GM23338 (cell line): Measurements from ENCODE around the gene DPYSL3. TPM values are rescaled to one million over a fixed set of nuclear protein-coding genes. Genes with fewer than 3 reads are reported as not detected.

Experiments
- ATAC-seq: fragments of 200-7000 bp; cut with Tn5 transposase; 3 replicates; pipeline ENCODE4 v1.9.1; 2020
- DNase-seq: peaks from one replicate; pipeline ENCODE4 v3.0.0-alpha.2; 2015; ENCODE audit warnings: low spot score
- H2AFZ ChIP-seq: fragments of 200-600 bp; sonication (generic); 2 replicates; pipeline ENCODE4 v1.8.0; 2016; ENCODE audit warnings: antibody characterized with exemption, mild to moderate bottlenecking, moderate library complexity
- H3F3A ChIP-seq: fragments of 200-600 bp; sonication (generic); replicated peaks from 2 replicates; pipeline ENCODE4 v1.8.0; 2017; ENCODE audit warnings: antibody characterized with exemption, mixed run types, low read depth
- H3K27ac ChIP-seq: fragments of 200-600 bp; sonication (generic); 2 replicates; pipeline ENCODE4 v1.6.1; 2016; ENCODE audit warnings: low read depth
- H3K27me3 ChIP-seq: fragments of 200-600 bp; sonication (generic); 2 replicates; pipeline ENCODE4 v1.8.0; 2016; ENCODE audit warnings: mild to moderate bottlenecking, mixed run types, moderate library complexity; ENCODE audit not compliant: insufficient read depth
- H3K36me3 ChIP-seq: fragments of 200-600 bp; sonication (generic); 2 replicates; pipeline ENCODE4 v1.8.0; 2016; ENCODE audit warnings: mild to moderate bottlenecking; ENCODE audit not compliant: insufficient read depth
- H3K4me1 ChIP-seq: fragments of 200-600 bp; sonication (generic); 2 replicates; pipeline ENCODE4 v1.8.0; 2016; ENCODE audit warnings: mild to moderate bottlenecking, moderate library complexity; ENCODE audit not compliant: insufficient read depth
- H3K4me2 ChIP-seq: fragments of 200-600 bp; sonication (generic); 2 replicates; pipeline ENCODE4 v1.7.1; 2017; ENCODE audit warnings: mixed run types
- H3K4me3 ChIP-seq: fragments of 200-600 bp; sonication (generic); 2 replicates; pipeline ENCODE4 v1.6.1; 2016; ENCODE audit warnings: mixed run types
- H3K79me2 ChIP-seq: fragments of 200-600 bp; sonication (generic); replicated peaks from 2 replicates; pipeline ENCODE4 v1.8.0; 2017; ENCODE audit warnings: mild to moderate bottlenecking; ENCODE audit not compliant: insufficient read depth
- H3K9me2 ChIP-seq: fragments of 200-600 bp; sonication (generic); 2 replicates; pipeline ENCODE4 v1.8.0; 2017; ENCODE audit not compliant: insufficient read depth
- H4K20me1 ChIP-seq: fragments of 200-600 bp; sonication (generic); replicated peaks from 2 replicates; pipeline ENCODE4 v1.8.0; 2017; ENCODE audit warnings: mild to moderate bottlenecking; ENCODE audit not compliant: insufficient read depth
- H3K27ac Mint-ChIP-seq: 2 replicates; pipeline ENCODE4 v1.8.0; 2020; ENCODE audit warnings: inconsistent platforms, mild to moderate bottlenecking, moderate library complexity, mixed read lengths
- H3K27me3 Mint-ChIP-seq: 3 replicates; pipeline ENCODE4 v1.8.0; 2022; ENCODE audit warnings: low read depth, mild to moderate bottlenecking, moderate library complexity, mixed read lengths, inconsistent platforms; ENCODE audit not compliant: insufficient read depth, poor library complexity
- H3K36me3 Mint-ChIP-seq: 3 replicates; pipeline ENCODE4 v1.8.0; 2021; ENCODE audit warnings: low read depth, mild to moderate bottlenecking, inconsistent platforms, moderate library complexity, mixed read lengths
- H3K4me1 Mint-ChIP-seq: 3 replicates; pipeline ENCODE4 v1.8.0; 2020; ENCODE audit warnings: mild to moderate bottlenecking, inconsistent platforms, mixed read lengths
- H3K4me3 Mint-ChIP-seq: 3 replicates; pipeline ENCODE4 v1.8.0; 2021; ENCODE audit warnings: moderate library complexity, mild to moderate bottlenecking, inconsistent platforms, mixed read lengths
- H3K9me3 Mint-ChIP-seq: 3 replicates; pipeline ENCODE4 v1.8.0; 2020; ENCODE audit warnings: moderate library complexity, mild to moderate bottlenecking, inconsistent platforms, mixed read lengths
- CREB1 ChIP-seq: fragments of 250-450 bp; sonication (Bioruptor Pico); IDR thresholded peaks from 2 replicates; pipeline ENCODE4 v1.5.0; 2020; ENCODE audit warnings: low read depth, mild to moderate bottlenecking, moderate library complexity
- ETS1 ChIP-seq: IDR thresholded peaks from 2 replicates; pipeline ENCODE4 v1.6.1; 2016; ENCODE audit warnings: antibody characterized with exemption
- EZH2 ChIP-seq: fragments of 200-600 bp; sonication (generic); IDR thresholded peaks from one replicate; pipeline ENCODE4 v1.8.0; 2017; ENCODE audit warnings: antibody characterized with exemption, mild to moderate bottlenecking, low read depth; ENCODE audit not compliant: unreplicated experiment
- JUNB ChIP-seq: IDR thresholded peaks from one replicate; pipeline ENCODE4 v1.6.1; 2016; ENCODE audit warnings: antibody characterized with exemption; ENCODE audit not compliant: unreplicated experiment
- NANOG ChIP-seq: IDR thresholded peaks from 2 replicates; pipeline ENCODE4 v1.6.1; 2016; ENCODE audit warnings: antibody characterized with exemption, borderline replicate concordance
- POLR2AphosphoS5 ChIP-seq: IDR thresholded peaks from 2 replicates; pipeline ENCODE4 v1.6.1; 2016; ENCODE audit warnings: antibody characterized with exemption, low read depth
- STAT1 ChIP-seq: IDR thresholded peaks from one replicate; pipeline ENCODE4 v1.6.1; 2016; ENCODE audit warnings: antibody characterized with exemption; ENCODE audit not compliant: unreplicated experiment
- ZNF114 ChIP-seq: fragments of 250-450 bp; sonication (Bioruptor Pico); IDR thresholded peaks from 2 replicates; pipeline ENCODE4 v1.5.0; 2020; ENCODE audit warnings: mild to moderate bottlenecking, moderate library complexity
- ZNF331 ChIP-seq: fragments of 250-450 bp; sonication (Bioruptor Pico); IDR thresholded peaks from 2 replicates; pipeline ENCODE4 v1.5.0; 2020; ENCODE audit warnings: low read depth, mild to moderate bottlenecking, moderate library complexity
- polyA plus RNA-seq: library from polyadenylated mRNA; unstranded; fragments of >200 nt; fragmentation: Nextera tagmentation; extraction: Ambion mirVana; gene quantifications from 2 replicates; pipeline ENCODE4 v1.2.1, GENCODE V29; 2016
- total RNA-seq: library from RNA; depleted of rRNA; stranded (reverse); fragments of >200 nt; shearing (Covaris generic); gene quantifications from 2 replicates; pipeline ENCODE4 v1.2.3, GENCODE V29; 2014
- TF ChIP-seq, protein P1 (sequence below), 2 experiments: fragments of 200-600 bp in 1 of 2; sonication (generic) in 1 of 2; conservative IDR thresholded peaks; 2 replicates each; pipeline versions ENCODE4 v1.5.1 to v1.6.1; 2016 to 2017; ENCODE audit warnings: antibody characterized with exemption in 2 of 2, low read depth in 2 of 2, mild to moderate bottlenecking in 2 of 2, moderate library complexity in 1 of 2
- TF ChIP-seq, protein P2 (sequence below): IDR thresholded peaks from one replicate; pipeline ENCODE4 v1.6.1; 2018; ENCODE audit warnings: antibody characterized with exemption; ENCODE audit not compliant: unreplicated experiment

The DPYSL3 gene
- total and polyA plus RNA-seq, 2 experiments from 2014 or later: 97.6 to 455 TPM

DNA sequence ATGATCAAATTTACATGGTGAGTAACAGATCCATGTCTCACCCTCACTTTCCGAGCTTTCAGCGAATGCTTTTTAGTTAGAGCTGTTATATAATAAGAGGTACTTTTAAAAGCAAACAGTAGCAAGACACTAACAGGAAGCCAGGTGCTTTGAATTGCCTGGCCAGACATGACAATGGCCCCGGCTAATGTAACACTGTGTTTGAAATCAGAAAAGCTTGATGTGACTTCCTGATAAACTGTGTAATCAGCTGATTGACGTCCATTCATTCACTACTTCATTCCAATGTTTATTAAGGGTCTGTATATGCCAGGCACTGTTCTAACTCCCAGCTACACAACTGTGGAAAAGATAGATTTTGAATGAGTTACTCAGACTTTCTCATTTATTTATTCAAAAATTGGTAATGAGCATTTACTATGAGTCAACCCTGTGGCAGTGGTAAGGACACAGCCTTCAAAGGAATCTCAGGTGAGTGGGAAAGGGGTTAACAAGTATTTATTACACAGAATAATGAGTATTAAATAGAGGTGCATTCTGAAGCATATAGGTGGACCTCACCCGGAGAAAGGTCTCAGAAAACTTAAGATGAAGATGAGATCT lies 26.6 kb downstream of the DPYSL3 start:
- no peaks in the 10 kb centered on the region for H3K36me3 ChIP-seq
- no peaks in the 10 kb centered on the region for H4K20me1 ChIP-seq
- H3K4me3 ChIP-seq: 0 out of 2 replicates have a peak overlapping the region, but pooled peaks have one; percentile 1
- H3K4me1 ChIP-seq: peaks cover 73% of the 10 kb centered on the region
- H3K79me2 ChIP-seq: peaks cover 68% of the 10 kb centered on the region
- no peak overlapping the region for H2AFZ ChIP-seq
- H3K27ac ChIP-seq: 0 out of 2 replicates have a peak overlapping the region, but pooled peaks have one; percentile 28
- H3K4me3 Mint-ChIP-seq: no peak overlapping the region
- no peak for TF ChIP-seq CREB1
- DNase-seq (no peak), ATAC-seq (no peak)
- H3K27me3 ChIP-seq: no peaks in the 10 kb centered on the region
- no peaks in the 10 kb centered on the region for H3K36me3 Mint-ChIP-seq
- H3K9me2 ChIP-seq: no peaks in the 10 kb centered on the region
- no peaks in the 10 kb centered on the region for H3K9me3 Mint-ChIP-seq
- H3F3A ChIP-seq: no peaks in the 10 kb centered on the region; the same call in none of the 2 replicates
- no peaks in the 10 kb centered on the region for H3K27me3 Mint-ChIP-seq
- H3K4me1 Mint-ChIP-seq: peaks cover 61% of the 10 kb centered on the region
- no peak overlapping the region for H3K27ac Mint-ChIP-seq
- peak overlapping the region; percentile 31 for H3K4me2 ChIP-seq

- no peak for TF ChIP-seq NANOG
- Histone ChIP-seq H3K79me2 (peaks cover 74% of the 10 kb centered on the region), H3K27me3 (no peaks in the 10 kb centered on the region), H3K4me1 (peaks cover 73% of the 10 kb centered on the region), H4K20me1 (no peaks in the 10 kb centered on the region), H3K27ac (no peak overlapping the region), H3K36me3 (no peaks in the 10 kb centered on the region), H3F3A (no peaks in the 10 kb centered on the region; the same call in none of the 2 replicates), H2AFZ (no peak overlapping the region), H3K4me2 (peak overlapping the region; percentile 31), H3K4me3 (0 out of 2 replicates have a peak overlapping the region, but pooled peaks have one; percentile 1), H3K9me2 (no peaks in the 10 kb centered on the region)
- no peaks in the 10 kb centered on the region for H3K9me3 Mint-ChIP-seq
- no peak overlapping the region for H3K4me3 Mint-ChIP-seq
- ATAC-seq (no peak), DNase-seq (no peak)
- H3K27ac Mint-ChIP-seq: no peak overlapping the region; the same call in 1 of the 2 replicates
- no peaks in the 10 kb centered on the region for H3K36me3 Mint-ChIP-seq
- H3K27me3 Mint-ChIP-seq: no peaks in the 10 kb centered on the region
- peaks cover 62% of the 10 kb centered on the region for H3K4me1 Mint-ChIP-seq
Measured at GRCh38 chr5:147482706-147483180, 27.1 kb downstream of the DPYSL3 start.

GRCh38 chr5:147481874-147482705 lies 27.8 kb downstream of the DPYSL3 start:
- no peaks in the 10 kb centered on the region for H3K9me3 Mint-ChIP-seq
- no peak overlapping the region for H3K4me3 ChIP-seq
- no peak overlapping the region for H3K27ac Mint-ChIP-seq
- H3K4me3 Mint-ChIP-seq: no peak overlapping the region
- peaks cover 78% of the 10 kb centered on the region for H3K79me2 ChIP-seq
- no peaks in the 10 kb centered on the region for H3K27me3 ChIP-seq
- H3K27ac ChIP-seq: no peak overlapping the region
- H2AFZ ChIP-seq: no peak overlapping the region
- no peaks in the 10 kb centered on the region; the same call in none of the 2 replicates for H3F3A ChIP-seq
- peaks cover 59% of the 10 kb centered on the region for H3K4me1 Mint-ChIP-seq
- peak overlapping the region; percentile 31; the same call in 1 of the 2 replicates for H3K4me2 ChIP-seq
- no peaks in the 10 kb centered on the region for H4K20me1 ChIP-seq
- H3K9me2 ChIP-seq: no peaks in the 10 kb centered on the region
- H3K4me1 ChIP-seq: peaks cover 69% of the 10 kb centered on the region
- DNase-seq (no peak), ATAC-seq (no peak)
- no peaks in the 10 kb centered on the region for H3K36me3 ChIP-seq
- no peaks in the 10 kb centered on the region; the same call in 2 of the 3 replicates for H3K36me3 Mint-ChIP-seq
- no peaks in the 10 kb centered on the region for H3K27me3 Mint-ChIP-seq
- TF ChIP-seq, protein P1, sequence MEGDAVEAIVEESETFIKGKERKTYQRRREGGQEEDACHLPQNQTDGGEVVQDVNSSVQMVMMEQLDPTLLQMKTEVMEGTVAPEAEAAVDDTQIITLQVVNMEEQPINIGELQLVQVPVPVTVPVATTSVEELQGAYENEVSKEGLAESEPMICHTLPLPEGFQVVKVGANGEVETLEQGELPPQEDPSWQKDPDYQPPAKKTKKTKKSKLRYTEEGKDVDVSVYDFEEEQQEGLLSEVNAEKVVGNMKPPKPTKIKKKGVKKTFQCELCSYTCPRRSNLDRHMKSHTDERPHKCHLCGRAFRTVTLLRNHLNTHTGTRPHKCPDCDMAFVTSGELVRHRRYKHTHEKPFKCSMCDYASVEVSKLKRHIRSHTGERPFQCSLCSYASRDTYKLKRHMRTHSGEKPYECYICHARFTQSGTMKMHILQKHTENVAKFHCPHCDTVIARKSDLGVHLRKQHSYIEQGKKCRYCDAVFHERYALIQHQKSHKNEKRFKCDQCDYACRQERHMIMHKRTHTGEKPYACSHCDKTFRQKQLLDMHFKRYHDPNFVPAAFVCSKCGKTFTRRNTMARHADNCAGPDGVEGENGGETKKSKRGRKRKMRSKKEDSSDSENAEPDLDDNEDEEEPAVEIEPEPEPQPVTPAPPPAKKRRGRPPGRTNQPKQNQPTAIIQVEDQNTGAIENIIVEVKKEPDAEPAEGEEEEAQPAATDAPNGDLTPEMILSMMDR (conservative IDR thresholded peaks at IDR 0.05; ENCODE audit: low read depth in 2 of 2): no peak
- TF ChIP-seq, protein P2, sequence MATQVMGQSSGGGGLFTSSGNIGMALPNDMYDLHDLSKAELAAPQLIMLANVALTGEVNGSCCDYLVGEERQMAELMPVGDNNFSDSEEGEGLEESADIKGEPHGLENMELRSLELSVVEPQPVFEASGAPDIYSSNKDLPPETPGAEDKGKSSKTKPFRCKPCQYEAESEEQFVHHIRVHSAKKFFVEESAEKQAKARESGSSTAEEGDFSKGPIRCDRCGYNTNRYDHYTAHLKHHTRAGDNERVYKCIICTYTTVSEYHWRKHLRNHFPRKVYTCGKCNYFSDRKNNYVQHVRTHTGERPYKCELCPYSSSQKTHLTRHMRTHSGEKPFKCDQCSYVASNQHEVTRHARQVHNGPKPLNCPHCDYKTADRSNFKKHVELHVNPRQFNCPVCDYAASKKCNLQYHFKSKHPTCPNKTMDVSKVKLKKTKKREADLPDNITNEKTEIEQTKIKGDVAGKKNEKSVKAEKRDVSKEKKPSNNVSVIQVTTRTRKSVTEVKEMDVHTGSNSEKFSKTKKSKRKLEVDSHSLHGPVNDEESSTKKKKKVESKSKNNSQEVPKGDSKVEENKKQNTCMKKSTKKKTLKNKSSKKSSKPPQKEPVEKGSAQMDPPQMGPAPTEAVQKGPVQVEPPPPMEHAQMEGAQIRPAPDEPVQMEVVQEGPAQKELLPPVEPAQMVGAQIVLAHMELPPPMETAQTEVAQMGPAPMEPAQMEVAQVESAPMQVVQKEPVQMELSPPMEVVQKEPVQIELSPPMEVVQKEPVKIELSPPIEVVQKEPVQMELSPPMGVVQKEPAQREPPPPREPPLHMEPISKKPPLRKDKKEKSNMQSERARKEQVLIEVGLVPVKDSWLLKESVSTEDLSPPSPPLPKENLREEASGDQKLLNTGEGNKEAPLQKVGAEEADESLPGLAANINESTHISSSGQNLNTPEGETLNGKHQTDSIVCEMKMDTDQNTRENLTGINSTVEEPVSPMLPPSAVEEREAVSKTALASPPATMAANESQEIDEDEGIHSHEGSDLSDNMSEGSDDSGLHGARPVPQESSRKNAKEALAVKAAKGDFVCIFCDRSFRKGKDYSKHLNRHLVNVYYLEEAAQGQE: no peak
- TF ChIP-seq POLR2AphosphoS5 (no peak), EZH2 (no peak), NANOG (no peak), ZNF114 (no peak), STAT1 (no peak), ETS1 (no peak), ZNF331 (CRISPR knock-in tag) (no peak), JUNB (no peak)
